GM21723 (cell line): ENCODE results near the gene PRMT3.
"Not testable (repeated sequence)": the region's sequence is repeated elsewhere in the genome, so short reads cannot be mapped to it uniquely, and the experiment has no call there.

ENCODE experiments used
- ATAC-seq: cut with Tn5 transposase; IDR thresholded peaks from one replicate; pipeline ENCODE4 v1.9.1; 2021; ENCODE audit warnings: mild to moderate bottlenecking, moderate library complexity; ENCODE audit not compliant: unreplicated experiment

Gene PRMT3

DNA sequence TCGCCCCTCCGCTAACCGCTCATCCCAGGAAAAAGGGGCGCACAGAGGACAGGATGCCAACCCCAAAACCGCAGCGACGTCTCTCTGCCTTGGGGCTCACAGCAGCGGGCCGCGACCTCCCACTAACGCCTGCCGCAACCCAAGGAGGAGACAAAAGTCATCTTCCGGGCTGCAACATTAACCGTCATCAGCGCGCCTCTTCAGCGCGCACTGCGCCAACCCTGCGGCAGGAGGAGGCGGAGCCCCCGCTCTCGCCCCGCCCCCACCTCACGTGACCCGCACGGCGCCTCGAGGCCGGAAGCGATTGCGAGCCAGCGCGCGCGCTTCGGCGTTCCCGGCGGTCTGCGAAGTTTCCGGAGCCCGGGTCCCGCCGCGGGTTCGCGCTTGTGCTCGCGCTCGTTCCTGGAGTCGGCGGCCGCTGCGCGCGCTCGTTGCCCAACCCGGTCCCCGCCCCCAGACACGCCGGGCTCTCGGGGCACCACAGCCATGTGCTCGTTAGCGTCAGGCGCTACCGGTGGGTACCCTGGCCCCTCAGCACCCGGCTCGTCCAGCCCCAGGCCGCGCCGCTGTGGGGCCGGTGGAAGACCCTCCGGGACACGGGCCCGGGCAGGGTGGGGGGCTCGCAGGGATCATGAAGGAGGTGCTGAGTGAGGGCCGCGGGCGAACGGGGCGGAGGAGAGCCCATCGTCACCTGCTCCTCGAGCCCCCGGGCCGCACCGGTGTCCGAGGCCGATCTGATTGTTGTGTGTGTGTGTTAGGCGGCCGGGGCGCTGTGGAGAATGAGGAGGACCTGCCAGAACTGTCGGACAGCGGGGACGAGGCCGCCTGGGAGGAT lies at the start of gene PRMT3:
TSS of gene PRMT3 (plus strand) at position 456 of the 835 bp plus-strand sequence. CDS start at position 487, 31 bp downstream.
- ATAC-seq: peak; percentile 82

DNA sequence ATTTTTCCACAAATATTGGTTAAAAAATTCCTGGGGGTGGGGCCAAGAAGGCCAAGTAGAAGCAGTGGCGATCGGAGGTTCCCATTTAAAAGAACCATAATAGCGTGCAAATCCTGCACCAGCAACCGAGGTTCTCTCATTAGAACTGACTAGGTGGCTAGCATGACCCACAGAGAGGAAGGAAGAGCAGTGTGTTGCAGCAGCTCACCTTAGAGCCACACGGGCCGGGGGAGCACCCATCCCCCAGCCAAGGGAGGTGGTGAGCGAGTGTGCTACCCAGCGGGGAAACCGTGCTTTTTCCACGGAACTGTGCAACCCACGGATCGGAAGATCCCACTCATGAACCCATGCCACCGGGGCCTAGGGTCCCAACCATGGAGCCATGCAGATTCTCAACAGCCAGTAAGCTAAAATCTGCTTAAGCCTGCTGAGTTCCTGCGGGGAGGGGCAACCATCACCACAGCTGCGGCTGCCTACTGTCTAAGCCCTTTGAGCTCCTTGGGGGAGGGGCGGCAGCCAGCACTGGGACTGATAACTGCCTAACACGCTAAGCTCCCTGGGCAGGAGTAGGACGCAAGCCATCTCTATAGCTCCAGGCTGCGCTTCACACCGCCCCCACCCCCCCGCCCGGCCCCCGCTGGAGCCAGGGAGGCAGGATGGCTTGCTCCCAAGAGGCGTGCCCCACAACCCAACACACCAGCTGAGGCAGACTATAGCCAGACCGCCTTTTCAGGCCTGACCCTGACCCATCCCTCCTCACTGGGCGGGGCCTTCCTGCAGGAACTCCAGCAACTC lies 45.0 kb upstream of the PRMT3 start:
- no peak for ATAC-seq

DNA sequence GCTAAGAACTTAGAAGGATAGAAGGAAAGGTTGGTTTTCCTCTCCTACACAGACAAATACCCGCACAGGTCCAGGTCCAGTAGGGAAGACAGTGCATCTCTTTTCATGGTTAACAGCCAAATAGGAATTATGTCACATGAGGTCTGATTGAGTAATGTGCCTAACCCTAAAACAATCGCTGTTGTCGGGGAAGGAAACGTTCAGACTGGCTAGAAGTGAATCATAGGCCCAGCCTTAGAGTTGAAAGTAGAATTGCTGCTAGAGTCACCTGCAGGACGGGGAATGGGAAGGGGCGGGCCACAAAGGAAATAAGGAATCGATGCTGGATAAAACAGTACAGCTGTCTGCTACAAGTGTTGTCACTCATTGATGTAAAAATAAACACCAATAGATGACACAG lies 36.4 kb upstream of the PRMT3 start:
- no peak for ATAC-seq

DNA sequence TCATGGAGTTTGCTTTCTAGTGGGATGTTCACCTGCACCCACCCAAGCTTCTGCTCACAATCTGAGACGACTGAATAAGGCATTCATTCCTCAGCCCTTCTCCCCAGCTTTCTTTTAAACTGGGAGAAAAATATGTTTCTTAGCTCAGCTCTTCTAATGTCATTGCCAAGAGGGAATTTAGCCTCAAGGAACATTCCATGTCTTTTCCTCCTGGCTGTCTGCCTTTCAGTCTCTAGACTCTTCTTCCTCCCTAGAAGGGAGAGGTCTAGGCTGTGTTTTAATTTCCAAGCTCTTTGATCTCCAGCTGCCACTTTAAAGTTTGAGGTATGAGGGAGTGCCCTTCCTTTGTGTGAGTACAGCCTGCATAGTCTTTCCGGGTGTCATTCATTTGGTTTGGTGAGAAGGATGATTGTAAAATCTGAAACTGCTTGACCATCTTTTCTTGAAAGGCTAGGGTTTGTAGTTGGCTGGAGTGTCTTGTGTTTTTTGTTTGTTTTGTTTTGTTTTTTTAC lies 35.7 kb upstream of the PRMT3 start:
- ATAC-seq: no peak

DNA sequence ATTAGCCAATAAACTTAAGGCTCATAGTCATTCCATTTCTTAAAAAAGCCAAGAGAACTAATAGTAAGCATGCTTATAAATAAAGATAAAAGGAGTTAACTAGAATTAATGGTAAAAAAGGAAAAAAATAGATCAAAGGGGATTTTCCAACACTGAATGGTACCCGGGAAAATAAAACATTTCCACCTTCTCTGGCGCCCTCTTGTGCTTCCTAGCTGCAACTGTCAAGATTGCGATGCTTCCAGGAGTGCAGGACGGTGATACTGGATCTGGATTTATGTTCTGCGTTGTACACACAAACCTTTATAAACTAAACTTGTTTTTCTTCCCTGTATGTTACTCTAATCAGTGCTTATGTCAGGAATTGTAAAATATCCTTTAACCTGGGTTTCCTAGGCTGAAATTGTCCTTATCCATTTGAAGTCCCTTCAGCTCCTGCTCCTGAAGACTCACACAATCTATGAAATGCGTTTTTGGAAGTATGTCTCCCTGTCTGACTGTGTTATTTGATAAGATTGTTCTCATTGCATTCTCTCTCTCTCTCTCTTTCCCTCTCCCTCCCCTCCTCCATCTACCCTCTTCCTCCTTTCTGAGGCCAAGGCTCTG lies 33.6 kb upstream of the PRMT3 start:
- no peak for ATAC-seq

DNA sequence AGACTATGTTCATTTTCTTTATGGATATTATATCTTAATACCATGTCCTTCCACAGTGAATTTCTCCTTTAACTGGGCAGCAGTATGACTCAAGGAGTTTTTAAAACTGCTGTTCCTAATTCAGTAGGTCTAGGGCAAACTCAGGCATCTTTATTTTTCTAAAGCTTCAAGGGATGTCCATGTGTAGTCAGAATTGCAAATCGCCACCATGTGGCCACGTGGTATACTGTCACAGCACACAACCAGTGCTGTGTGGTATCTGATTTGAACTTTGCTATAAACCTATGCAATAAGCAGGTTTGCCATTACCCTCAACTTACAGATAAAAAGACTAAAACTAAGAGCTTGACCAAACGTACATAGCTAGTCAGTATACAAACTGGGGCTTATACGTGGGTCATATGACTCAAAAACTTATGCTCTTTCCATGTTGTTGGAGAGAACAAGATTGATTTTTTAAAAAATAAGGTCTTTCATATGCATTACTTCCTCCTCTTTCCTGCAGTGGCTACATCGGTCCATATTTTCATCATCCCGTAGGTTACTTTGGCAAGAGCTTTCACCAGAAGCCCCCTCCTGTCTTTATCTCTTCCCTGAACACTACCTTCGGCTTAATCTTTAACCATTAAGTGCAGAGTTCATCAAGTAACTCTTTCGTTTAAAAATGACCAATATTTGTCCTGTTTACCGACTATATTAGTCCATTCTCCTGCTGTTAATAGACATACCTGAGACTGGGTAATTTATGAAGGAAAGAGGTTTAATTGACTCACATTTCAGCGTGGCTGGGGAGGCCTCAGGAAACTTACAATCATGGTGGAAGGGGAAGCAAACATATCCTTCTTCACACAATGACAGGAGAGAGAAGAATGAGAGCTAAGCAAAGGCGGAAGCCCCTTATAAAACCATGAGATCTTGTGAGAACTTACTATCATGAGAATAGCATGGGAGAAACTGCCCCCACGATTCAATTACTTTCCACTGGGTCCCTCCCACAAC lies 32.0 kb upstream of the PRMT3 start:
- ATAC-seq: peak; percentile 86

DNA sequence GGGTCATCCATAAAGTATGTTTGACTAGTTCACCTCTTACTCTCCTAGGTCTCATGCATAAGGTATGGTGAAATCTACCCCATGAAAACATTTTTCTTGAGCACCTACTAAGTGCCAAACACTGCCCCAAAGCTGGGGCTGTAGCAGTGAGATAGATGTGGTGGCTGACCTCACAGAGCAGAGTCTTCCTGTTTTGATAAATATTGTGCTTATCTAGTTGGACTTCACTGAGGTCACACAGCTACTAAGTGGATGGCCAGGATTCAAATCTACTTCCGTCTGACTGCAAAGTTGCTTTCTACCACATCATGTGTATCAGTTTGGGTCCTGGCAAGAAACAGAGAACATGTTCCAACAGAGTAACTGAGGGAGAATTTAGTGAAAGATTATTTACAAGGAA lies 30.4 kb upstream of the PRMT3 start:
- no peak for ATAC-seq

DNA sequence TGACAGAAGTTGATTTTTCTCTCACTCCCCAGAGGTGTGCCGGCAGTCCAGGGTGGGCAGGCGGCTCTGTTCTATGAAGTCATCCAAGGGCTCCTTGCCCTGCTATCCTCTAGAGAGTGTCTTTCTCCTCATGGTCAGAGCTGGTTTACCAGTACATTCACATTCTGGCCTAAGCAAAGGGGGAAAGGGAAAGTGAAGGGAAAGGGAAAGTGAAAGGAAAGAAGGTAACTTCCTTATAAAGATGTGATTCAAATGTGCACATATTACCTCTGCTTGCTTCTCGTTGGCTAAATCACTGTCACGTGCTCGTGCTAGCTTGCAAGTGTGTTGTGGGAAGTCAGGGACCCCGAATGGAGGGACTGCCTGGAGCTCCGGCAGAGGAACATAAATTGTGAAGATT lies 26.9 kb upstream of the PRMT3 start:
- ATAC-seq: no peak

DNA sequence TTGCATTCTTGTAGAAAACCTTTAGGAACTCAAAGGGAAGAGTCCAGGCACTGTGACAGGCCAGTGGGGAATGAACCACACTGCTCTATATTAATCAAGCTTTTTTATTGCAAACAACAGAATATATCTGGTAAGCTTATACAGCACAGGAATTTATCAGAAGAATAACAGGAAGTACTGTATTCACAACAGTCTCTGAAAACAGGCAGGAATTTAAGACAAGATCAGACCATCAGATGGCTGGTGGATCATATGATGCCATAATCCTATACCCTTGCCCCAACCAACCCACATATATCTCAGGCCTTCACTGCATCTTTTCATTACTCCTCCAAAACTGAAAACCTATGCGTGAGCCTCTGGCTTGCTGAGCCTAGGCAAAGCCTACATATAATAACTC lies 25.0 kb upstream of the PRMT3 start:
- no peak for ATAC-seq

DNA sequence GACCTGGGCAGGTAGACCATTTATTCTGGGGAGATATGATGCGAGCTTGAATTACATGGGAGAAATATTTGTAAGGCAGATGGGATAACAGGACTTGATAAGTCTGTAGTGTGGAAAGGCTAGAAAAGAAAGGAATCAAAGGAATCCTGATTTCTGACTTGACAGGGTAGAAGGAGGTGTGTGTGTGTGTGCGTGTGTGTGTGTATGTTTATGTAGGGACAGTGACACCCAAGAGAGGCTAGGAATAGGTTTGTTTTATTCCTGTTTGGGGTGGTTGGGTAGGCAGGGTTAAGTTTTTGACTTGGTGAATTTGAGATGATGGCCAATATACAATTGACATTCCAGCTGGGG lies 24.4 kb upstream of the PRMT3 start:
- ATAC-seq: no peak

DNA sequence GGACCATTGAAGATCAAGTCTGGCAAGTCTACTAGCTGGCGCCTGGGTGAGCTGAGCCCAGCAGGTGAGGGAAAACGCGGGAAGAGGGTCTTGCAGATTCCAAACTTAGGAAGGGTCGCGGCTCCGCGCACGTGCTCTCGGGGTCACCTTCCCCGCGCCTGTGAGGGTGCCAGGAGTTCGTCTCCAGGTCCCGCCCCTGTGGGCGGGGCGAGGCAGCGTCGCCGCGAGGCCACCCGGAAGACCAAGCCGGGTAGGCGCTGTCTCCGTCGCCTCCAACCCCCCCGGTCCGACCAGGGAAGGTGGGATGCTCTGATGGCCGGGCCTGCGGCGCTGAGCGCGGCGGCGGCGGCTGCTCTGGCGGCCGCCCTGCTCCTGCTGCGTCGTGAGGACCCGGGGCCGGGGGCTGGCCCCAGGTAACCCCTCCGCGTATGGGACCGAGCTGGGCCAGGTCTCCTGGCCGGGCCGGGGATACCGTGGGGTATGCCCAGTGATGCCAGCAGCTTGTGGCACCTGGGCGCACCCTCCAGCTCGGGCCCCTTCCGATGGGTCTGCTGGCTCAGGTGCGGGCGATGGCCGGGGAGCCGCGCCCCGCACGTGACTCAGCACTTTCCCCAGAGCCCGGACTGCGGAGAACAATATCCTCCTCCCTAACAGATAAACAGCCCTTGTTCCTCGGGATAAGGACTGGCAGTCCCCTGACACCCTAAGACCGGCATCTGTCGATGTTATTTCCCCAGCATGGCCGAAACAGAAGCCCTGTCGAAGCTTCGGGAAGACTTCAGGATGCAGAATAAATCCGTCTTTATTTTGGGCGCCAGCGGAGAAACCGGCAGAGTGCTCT lies 23.8 kb upstream of the PRMT3 start, which contains the start of gene HTATIP2:
TSS of gene HTATIP2 (plus strand) at position 215 of the 841 bp plus-strand sequence. CDS start at position 739, 524 bp downstream.
- peak; percentile 98 for ATAC-seq

DNA sequence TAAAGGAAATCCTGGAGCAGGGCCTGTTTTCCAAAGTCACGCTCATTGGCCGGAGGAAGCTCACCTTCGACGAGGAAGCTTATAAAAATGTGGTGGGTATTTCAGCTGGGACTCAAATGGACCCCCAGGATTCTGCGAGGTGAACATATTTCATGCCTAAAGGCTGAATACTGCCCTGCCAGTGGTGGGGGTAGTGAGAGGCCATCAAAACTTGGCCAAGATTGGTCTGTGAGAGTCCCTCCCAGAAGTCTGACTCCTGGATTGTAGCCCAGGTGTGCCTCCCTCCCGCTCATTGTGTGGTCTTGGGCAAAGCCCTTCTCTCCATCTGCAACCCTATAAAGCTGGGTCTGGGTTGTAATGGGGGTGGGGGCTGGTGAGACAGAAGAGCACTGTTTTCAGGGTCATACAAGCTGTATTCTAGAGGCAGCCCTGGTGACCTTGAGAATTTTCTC lies 23.1 kb upstream of the PRMT3 start:
- ATAC-seq: no peak

DNA sequence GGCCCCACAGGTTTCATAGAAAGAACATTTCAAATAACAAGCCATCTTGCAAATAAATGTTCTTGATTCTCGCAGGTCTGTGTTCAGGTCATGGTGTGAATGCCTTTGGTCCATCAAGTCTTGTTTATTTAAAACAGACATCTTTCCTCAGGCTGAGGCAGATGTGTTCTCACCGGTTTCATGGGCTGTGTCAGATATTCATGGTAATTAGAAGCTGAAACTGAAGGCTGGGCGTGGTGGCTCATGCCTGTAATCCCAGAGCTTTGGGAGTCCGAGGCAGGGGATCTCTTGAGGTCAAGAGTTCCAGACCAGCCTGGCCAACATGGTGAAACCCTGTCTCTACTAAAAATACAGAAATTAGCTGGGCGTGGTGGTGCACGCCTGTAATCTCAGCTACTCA lies 22.1 kb upstream of the PRMT3 start:
- ATAC-seq: not testable (repeated sequence)

DNA sequence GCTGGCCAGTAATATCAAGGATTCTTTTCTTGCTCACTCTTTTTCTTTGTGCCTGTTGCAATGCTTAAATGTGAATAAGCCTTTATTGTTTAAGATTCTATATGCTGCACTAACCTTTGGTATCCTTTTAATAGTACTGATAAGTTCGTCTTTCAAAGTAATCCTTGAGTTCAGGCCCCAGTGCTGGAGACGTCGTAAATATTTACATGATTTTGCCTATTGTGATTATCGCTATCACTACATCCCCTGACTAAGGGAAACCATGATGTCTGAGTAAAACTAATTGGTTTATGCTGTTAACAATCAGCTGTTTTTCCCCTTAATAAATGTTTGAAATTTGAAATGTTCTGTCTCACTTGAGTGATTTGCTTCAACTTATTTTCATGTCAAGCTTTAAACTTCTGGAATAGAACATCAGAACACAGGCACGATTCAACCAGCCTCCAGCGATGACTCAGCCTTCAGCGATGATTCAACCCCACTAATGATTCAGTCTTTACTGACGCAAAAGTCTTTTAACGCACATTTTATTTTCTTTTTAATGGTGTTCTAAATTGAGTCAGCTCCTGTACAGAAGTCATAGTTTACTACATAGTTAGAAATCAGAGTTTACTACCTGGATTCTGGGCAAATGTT lies 20.1 kb upstream of the PRMT3 start:
- ATAC-seq: no peak

DNA sequence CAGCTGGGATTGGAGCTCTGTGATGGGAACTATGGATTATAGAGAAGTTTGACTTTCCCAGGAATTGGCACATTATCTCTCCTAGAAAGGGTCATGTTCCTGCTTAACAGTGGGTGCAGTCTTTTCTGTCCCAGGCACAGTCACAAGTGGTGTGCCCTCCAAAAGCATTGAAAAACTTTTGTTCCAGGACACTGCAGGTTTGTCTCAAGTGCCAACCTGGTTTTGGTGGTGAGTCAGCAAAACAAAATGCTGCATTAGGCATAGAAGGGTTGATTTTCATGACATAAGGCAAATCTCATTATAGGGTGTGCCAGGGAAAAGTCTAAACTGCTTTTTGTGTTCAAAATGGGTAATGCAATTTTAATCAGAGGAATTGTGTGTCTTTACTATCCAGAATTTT lies 19.1 kb upstream of the PRMT3 start:
- no peak for ATAC-seq

DNA sequence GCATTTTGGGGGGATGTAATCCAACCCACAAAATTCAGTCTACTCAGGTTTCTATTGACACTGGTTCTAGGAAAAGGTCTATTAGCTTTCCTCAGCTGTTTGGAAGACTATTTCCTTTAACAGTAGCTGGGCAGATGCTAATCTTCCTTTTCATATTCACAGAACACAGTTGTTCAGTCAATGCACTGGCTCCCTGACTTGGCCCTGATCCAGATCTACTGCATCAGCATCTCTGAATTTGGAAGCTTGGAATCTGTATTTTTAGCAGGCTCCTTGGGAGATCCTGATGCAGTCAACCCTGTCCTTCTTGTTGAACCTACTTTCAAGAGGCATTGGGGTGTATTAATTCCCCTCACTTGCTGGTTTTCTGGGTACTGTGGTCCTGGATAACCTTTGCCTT lies 17.7 kb upstream of the PRMT3 start:
- ATAC-seq: no peak

DNA sequence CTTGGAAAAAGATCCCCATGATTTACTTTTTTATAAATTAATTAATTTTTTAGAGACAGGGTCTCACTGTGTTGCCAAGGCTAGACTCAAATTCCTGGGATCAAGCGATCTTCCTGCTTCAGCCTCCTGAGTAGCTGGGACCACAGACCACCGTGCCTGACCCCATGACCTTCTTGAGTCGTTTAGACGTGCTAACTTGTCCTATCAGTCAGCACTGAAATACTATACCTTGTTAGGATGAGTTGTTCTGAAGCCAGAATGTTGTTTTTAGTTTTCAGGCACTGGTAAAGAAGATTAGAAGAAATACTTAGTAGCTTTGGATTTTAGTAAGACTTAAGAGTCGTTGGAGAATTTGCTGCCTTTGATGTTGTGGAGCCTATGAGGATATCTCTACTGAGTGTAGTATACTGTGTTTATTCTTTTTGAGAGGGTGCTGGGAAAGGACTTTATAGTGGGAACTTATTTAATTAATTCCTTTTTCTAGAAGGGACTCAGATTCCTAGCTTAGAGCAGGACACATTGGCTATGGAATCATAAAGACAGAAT lies 15.4 kb upstream of the PRMT3 start:
- ATAC-seq: no peak

DNA sequence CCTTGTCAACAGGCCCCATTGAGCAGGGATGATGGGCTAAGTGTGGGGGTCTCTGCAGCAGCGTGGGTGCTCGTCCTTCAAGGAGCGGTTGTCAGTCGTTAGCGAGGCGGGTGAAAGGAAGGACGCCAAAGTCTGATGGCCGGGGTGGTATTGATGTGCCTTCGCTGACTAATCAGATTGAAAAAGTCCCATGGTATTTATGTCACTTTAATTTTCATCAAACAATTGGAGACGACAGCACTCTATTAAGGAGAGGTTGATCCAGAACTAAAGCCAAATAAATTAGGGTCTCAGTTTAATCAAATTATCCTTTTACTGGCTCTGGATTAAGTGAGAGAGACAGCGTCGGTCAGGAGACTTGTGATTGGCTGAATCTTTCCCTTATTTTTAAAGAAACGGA lies 14.4 kb upstream of the PRMT3 start:
- ATAC-seq: no peak
